Karpas-422 (cell line): ENCODE results near the gene PCF11. TPM values are rescaled to one million over a fixed set of nuclear protein-coding genes. Genes with fewer than 3 reads are reported as not detected.

Experiments
- DNase-seq: peaks from one replicate; pipeline ENCODE4 v3.0.0-alpha.2; 2015
- H2AFZ ChIP-seq: fragments of 200-600 bp; sonication (generic); 2 replicates; pipeline ENCODE4 v1.6.1; 2014; ENCODE audit warnings: antibody characterized with exemption, low read length, mixed read lengths
- H3K27ac ChIP-seq: fragments of 200-600 bp; sonication (generic); 2 replicates; pipeline ENCODE4 v1.5.1; 2014; ENCODE audit warnings: mild to moderate bottlenecking, low read length, moderate library complexity
- H3K27me3 ChIP-seq: fragments of 200-600 bp; sonication (generic); 2 replicates; pipeline ENCODE4 v1.6.1; 2014; ENCODE audit warnings: low read length, mixed read lengths
- H3K36me3 ChIP-seq: fragments of 200-600 bp; sonication (generic); 2 replicates; pipeline ENCODE4 v1.6.1; 2014; ENCODE audit warnings: low read length, mixed read lengths; ENCODE audit not compliant: insufficient read depth
- H3K4me1 ChIP-seq: fragments of 200-600 bp; sonication (generic); 2 replicates; pipeline ENCODE4 v1.6.1; 2014; ENCODE audit warnings: mild to moderate bottlenecking, low read length, mixed read lengths
- H3K4me2 ChIP-seq: fragments of 200-600 bp; sonication (generic); 2 replicates; pipeline ENCODE4 v1.6.1; 2014; ENCODE audit warnings: low read length, low read depth, mild to moderate bottlenecking; ENCODE audit not compliant: poor library complexity, severe bottlenecking
- H3K4me3 ChIP-seq: fragments of 200-600 bp; sonication (generic); 2 replicates; pipeline ENCODE4 v1.5.1; 2014; ENCODE audit warnings: mild to moderate bottlenecking, antibody characterized with exemption, low read length, mixed read lengths
- H3K79me2 ChIP-seq: fragments of 200-600 bp; sonication (generic); 2 replicates; pipeline ENCODE4 v1.6.1; 2014; ENCODE audit warnings: mild to moderate bottlenecking, low read length, mixed read lengths
- H3K9ac ChIP-seq: fragments of 200-600 bp; sonication (generic); 2 replicates; pipeline ENCODE4 v1.6.0; 2014; ENCODE audit warnings: low read length
- H3K9me2 ChIP-seq: fragments of 200-600 bp; sonication (generic), shearing (Covaris generic); replicated peaks from 2 replicates; pipeline ENCODE4 v1.6.0; 2014; ENCODE audit warnings: mild to moderate bottlenecking, low read length, moderate library complexity; ENCODE audit not compliant: insufficient read depth
- H3K9me3 ChIP-seq: fragments of 300-700, 200-600 bp; sonication (generic); 2 replicates; pipeline ENCODE4 v1.6.1; 2014; ENCODE audit warnings: low read length, mixed read lengths
- H4K20me1 ChIP-seq: fragments of 200-600 bp; sonication (generic); 2 replicates; pipeline ENCODE4 v1.6.1; 2014; ENCODE audit warnings: mild to moderate bottlenecking, antibody characterized with exemption, low read length, low read depth; ENCODE audit not compliant: insufficient read depth
- total RNA-seq: library from RNA; depleted of rRNA; stranded (reverse); fragments of >200 nt; shearing (Covaris generic); gene quantifications from 2 replicates; pipeline ENCODE4 v1.2.3, GENCODE V29; 2014; ENCODE audit warnings: low replicate concordance

PCF11 gene
- total RNA-seq, 1 experiment from 2014 or later = 165 TPM

DNA sequence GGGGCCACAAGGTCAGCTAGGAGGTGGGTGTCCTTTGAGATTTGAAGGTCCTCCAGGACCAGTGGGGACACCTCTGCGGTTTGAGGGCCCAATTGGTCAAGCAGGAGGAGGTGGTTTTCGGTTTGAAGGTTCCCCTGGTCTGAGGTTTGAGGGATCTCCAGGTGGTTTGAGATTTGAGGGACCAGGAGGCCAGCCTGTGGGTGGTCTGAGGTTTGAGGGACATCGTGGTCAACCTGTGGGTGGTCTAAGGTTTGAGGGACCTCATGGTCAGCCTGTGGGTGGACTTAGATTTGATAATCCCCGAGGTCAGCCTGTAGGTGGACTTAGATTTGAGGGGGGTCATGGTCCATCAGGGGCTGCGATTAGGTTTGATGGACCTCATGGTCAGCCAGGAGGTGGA lies 11.8 kb downstream of the PCF11 start:
- H3K79me2 ChIP-seq = peaks cover 97% of the 10 kb centered on the region
- no peaks in the 10 kb centered on the region for H3K9me3 ChIP-seq
- no peaks in the 10 kb centered on the region for H3K9me2 ChIP-seq
- H3K27ac ChIP-seq = no peak overlapping the region
- H3K4me3 ChIP-seq = no peak overlapping the region; the same call in 1 of the 2 replicates
- peak overlapping the region; percentile 31 for H3K4me2 ChIP-seq
- no peak overlapping the region for H2AFZ ChIP-seq
- H3K4me1 ChIP-seq = peaks cover 60% of the 10 kb centered on the region
- peaks cover 87% of the 10 kb centered on the region for H3K36me3 ChIP-seq
- H3K9ac ChIP-seq = no peak overlapping the region
- H3K27me3 ChIP-seq = no peaks in the 10 kb centered on the region
- no peak for DNase-seq
- peaks cover 44% of the 10 kb centered on the region for H4K20me1 ChIP-seq

DNA sequence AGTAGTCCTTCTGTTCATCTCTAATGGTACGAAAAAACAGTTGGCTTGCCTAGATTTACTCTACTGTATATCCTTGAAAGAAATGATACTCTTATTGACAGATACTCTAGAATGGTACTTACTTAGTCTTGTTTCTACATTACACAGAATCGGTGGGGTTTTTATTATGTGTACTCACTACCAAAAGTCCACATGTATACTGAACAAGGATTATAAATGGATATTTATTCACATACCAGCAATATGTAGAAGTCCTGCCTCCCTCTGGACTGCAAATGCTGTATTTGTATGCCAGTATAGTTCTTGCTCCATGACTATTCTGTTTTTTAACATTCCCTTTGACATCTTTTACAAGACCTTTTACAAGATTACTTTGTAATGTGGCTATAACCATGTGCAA lies 13.9 kb downstream of the PCF11 start:
- no peak overlapping the region for H3K9ac ChIP-seq
- H3K36me3 ChIP-seq = peaks cover 84% of the 10 kb centered on the region
- H3K4me1 ChIP-seq = peaks cover 59% of the 10 kb centered on the region
- no peak overlapping the region for H2AFZ ChIP-seq
- peaks cover 98% of the 10 kb centered on the region for H3K79me2 ChIP-seq
- no peak overlapping the region for H3K27ac ChIP-seq
- H3K9me3 ChIP-seq = no peaks in the 10 kb centered on the region
- no peaks in the 10 kb centered on the region for H3K9me2 ChIP-seq
- no peak for DNase-seq
- no peaks in the 10 kb centered on the region for H3K27me3 ChIP-seq
- H3K4me2 ChIP-seq = peak overlapping the region; percentile 31
- peak overlapping the region; percentile 2; the same call in 1 of the 2 replicates for H3K4me3 ChIP-seq
- peaks cover 55% of the 10 kb centered on the region for H4K20me1 ChIP-seq

DNA sequence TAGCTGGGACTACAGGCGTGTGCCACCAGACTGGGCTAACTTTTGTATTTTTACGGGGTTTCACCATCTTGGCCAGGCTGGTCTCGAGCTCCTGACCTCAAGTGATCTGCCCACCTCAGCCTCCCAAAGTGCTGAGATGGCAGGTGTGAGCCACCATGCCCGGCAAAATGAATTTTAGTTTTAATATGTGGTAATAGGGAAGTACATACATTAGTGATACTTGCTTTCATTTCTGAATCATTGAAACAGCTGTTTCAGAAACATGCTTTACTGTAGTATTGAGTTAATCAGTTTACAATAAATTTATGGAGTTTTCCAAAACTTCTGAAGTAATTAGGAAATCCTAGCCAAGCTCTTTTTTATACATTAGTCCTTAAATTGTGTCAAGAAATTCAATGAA lies 15.6 kb downstream of the PCF11 start:
- Histone ChIP-seq H2AFZ (no peak overlapping the region), H3K79me2 (peaks cover 97% of the 10 kb centered on the region)

DNA sequence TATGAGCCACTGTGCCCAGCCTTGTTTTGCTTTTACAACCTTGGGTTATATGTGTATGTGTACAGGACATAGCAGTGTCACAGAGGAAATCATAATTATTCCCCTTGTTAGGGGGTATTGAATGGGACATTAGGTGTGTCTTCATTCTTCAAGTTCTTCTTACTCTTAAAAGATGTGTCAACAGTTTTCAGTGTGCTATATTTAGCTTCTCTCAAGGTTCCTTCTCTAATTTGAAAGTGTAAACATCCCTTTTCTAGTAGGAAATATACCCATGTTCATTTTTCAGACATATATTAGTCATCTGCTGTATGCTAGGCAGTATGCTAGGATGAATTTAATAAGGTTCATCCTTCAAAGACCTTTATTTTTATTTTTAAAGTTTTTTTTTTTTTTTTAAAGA lies 17.1 kb downstream of the PCF11 start:
- Histone ChIP-seq H3K9ac (no peak overlapping the region), H4K20me1 (peaks cover 48% of the 10 kb centered on the region), H3K79me2 (peaks cover 92% of the 10 kb centered on the region), H3K4me1 (peaks cover 36% of the 10 kb centered on the region), H3K4me3 (no peak overlapping the region), H3K4me2 (no peak overlapping the region), H3K9me3 (no peaks in the 10 kb centered on the region), H3K27ac (no peak overlapping the region), H3K36me3 (peaks cover 75% of the 10 kb centered on the region), H3K9me2 (no peaks in the 10 kb centered on the region), H3K27me3 (no peaks in the 10 kb centered on the region), H2AFZ (no peak overlapping the region)
- DNase-seq = no peak

More for the DNA sequence above, 15.6 kb downstream of the PCF11 start:
- Histone ChIP-seq H3K9me2 (no peaks in the 10 kb centered on the region), H3K4me3 (no peak overlapping the region), H3K4me1 (peaks cover 49% of the 10 kb centered on the region), H3K4me2 (no peak overlapping the region), H3K9me3 (no peaks in the 10 kb centered on the region), H3K9ac (no peak overlapping the region), H3K27ac (no peak overlapping the region), H4K20me1 (peaks cover 55% of the 10 kb centered on the region), H3K36me3 (peaks cover 80% of the 10 kb centered on the region), H3K27me3 (no peaks in the 10 kb centered on the region)
- DNase-seq = no peak

DNA sequence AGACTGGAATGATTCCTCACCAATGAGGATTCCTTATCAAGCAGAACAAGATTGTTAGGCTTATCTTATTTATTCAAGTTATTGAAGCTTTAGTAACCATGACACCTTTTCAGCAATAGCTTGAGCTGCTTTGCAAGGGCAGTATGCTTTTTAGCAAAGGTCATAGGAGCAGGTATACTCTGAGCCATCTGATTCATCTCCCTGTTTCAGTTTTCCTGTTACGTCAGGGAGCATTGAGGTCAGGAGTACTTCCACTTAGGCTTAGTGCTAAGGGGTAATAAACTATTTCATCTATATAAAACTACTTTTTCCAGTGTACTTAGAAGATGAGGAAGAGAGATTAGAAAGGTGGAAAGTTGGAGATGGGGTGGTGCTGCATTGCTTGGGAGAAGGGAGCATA lies 18.9 kb downstream of the PCF11 start:
- Histone ChIP-seq H3K9ac (no peak overlapping the region), H3K9me2 (no peaks in the 10 kb centered on the region), H3K27ac (no peak overlapping the region), H3K36me3 (peaks cover 74% of the 10 kb centered on the region), H3K27me3 (no peaks in the 10 kb centered on the region), H3K4me3 (no peak overlapping the region), H2AFZ (no peak overlapping the region), H3K79me2 (peaks cover 86% of the 10 kb centered on the region), H3K4me2 (no peak overlapping the region), H3K4me1 (peaks cover 24% of the 10 kb centered on the region), H3K9me3 (no peaks in the 10 kb centered on the region), H4K20me1 (peaks cover 30% of the 10 kb centered on the region)
- no peak for DNase-seq

DNA sequence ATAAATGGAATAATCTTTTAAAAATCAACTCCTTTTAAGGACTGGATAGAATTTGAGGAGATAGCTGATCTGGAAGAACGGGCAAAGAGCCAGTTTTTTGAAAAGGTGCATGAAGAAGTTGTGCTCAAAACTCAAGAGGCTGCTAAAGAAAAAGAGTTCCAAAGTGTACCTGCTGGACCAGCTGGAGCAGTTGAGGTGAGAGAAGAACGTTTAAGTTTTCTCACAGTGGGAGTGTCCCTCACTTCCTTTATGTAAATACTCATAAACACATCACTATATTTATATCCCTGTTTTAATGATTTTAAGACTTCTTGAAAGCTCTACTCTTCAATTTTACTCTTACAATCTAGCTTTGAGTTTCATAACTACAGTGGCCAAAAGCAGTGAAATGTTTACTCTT lies 24.9 kb downstream of the PCF11 start:
- peak overlapping the region; percentile 52 for H3K27ac ChIP-seq
- no peak overlapping the region for H2AFZ ChIP-seq
- H3K27me3 ChIP-seq = no peaks in the 10 kb centered on the region
- no peaks in the 10 kb centered on the region for H3K9me2 ChIP-seq
- H3K4me1 ChIP-seq = peaks cover 44% of the 10 kb centered on the region
- no peak overlapping the region for H3K4me3 ChIP-seq
- H3K36me3 ChIP-seq = peaks cover 88% of the 10 kb centered on the region
- peaks cover 48% of the 10 kb centered on the region for H3K79me2 ChIP-seq
- DNase-seq = no peak
- H3K4me2 ChIP-seq = peak overlapping the region; percentile 8
- H3K9ac ChIP-seq = no peak overlapping the region
- no peaks in the 10 kb centered on the region for H3K9me3 ChIP-seq
- peaks cover 15% of the 10 kb centered on the region; the same call in 1 of the 2 replicates for H4K20me1 ChIP-seq

DNA sequence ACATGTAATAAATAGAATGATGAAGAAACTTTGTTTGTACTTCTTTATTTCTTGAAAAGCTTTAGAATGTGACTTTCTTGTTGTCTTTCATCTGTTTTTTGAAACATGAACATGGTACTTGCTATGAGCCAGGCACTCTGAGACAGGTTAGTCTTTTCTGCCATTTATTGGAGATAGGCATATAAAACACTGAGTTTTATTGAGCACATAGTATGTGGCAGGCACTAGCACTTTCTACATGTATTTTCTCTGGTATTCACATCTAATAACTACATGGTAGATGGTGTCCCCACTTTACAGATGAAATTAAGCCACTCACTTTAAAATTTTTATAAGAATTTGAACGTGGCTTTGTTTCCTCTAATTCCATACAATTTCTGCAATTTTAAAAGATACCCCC lies 28.8 kb downstream of the PCF11 start:
- Histone ChIP-seq H2AFZ (no peak overlapping the region), H3K9me3 (no peaks in the 10 kb centered on the region), H4K20me1 (peaks cover 15% of the 10 kb centered on the region; the same call in 1 of the 2 replicates), H3K4me1 (peaks cover 38% of the 10 kb centered on the region), H3K4me3 (no peak overlapping the region), H3K27me3 (no peaks in the 10 kb centered on the region), H3K9ac (no peak overlapping the region), H3K4me2 (no peak overlapping the region), H3K79me2 (peaks cover 19% of the 10 kb centered on the region), H3K9me2 (no peaks in the 10 kb centered on the region), H3K27ac (0 out of 2 replicates have a peak overlapping the region, but pooled peaks have one; percentile 34), H3K36me3 (peaks cover 60% of the 10 kb centered on the region)
- peak; percentile 45 for DNase-seq

DNA sequence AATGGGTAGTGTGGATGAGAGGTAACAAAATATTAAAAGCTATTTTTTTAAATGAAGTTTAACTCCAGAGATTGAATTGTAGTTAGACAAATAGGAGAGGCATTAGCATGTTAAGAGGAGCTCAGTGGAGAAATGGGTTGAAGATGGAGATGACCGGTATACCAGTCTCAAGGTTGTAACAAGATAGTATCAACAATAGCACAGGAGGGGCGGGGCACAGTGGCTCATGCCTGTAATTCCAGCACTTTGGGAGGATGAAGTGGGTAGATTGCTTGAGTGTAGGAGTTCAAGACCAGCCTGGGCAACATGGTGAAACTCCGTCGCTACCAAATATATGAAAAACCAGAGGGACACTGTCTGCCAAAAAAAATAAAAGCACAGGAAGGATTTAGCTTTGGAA lies 30.5 kb downstream of the PCF11 start:
- no peaks in the 10 kb centered on the region for H3K9me3 ChIP-seq
- DNase-seq = no peak
- H4K20me1 ChIP-seq = 0 out of 2 replicates have a peak, but pooled peaks cover 9% of the 10 kb centered on the region
- no peak overlapping the region for H3K4me2 ChIP-seq
- H3K36me3 ChIP-seq = peaks cover 55% of the 10 kb centered on the region
- no peaks in the 10 kb centered on the region for H3K9me2 ChIP-seq
- H3K4me1 ChIP-seq = peaks cover 33% of the 10 kb centered on the region
- H2AFZ ChIP-seq = no peak overlapping the region
- H3K27me3 ChIP-seq = no peaks in the 10 kb centered on the region
- peaks cover 20% of the 10 kb centered on the region for H3K79me2 ChIP-seq
- no peak overlapping the region for H3K9ac ChIP-seq
- H3K4me3 ChIP-seq = no peak overlapping the region
- H3K27ac ChIP-seq = no peak overlapping the region
